ELF-1 (cell line): ENCODE data around the gene PSMC6.

Experiments
- DNase-seq: peaks from one replicate; pipeline ENCODE4 v3.0.0-alpha.2; 2016; ENCODE audit warnings: low read depth, low spot score

PSMC6 gene

GRCh38 chr14:52706724-52707706, at the start of gene PSMC6:
Gene PSMC6, plus strand, starts transcription at chr14:52707200. Its CDS starts 20 bp downstream, at chr14:52707220.
- DNase-seq = peak; percentile 90

GRCh38 chr14:52660325-52660724, 46.7 kb upstream of the PSMC6 start:
- no peak for DNase-seq

GRCh38 chr14:52660832-52661231, 46.2 kb upstream of the PSMC6 start:
- no peak for DNase-seq

DNA sequence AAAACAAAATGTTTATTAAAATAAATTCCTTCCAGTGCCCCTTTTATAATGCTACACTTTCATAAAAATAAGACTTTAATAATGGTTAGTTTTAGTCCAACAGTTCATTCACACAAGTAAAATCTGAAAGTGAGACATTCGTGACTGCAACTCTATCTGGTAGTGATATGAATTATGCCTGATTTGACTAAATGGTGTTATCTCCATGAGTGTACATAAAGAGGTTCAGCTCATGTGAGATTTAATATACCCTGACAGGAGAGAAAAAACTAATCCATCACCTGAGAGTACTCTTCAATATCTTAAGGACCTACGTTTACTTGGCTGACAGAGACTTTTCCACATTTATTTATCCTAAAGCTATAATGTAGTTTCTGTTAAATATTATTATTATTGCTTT, 45.7 kb upstream of the PSMC6 start:
- DNase-seq = no peak

GRCh38 chr14:52663850-52664249, 43.1 kb upstream of the PSMC6 start:
- DNase-seq = no peak

DNA sequence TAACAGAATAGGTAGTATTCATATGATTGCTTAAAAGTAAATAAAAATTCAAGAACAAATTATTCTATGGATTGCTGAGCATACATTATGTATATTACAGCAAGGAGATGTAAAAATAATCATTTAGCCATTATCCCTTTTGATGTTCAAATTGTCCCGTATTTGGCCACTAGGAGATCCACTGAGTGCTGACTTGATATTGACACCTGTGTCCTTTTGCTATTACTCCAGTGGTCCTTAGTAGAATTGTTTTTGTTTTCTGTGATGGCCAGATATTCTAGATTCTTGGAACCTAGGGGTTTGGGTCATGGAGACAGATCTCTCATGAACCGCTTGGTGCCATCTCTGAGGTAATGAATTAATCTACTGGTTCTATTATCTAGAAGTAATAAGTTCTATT, 28.4 kb upstream of the PSMC6 start:
- no peak for DNase-seq

- no peak for DNase-seq
Measured at GRCh38 chr14:52683985-52684520, 22.9 kb upstream of the PSMC6 start.

- DNase-seq = no peak
Measured at GRCh38 chr14:52686176-52686575, 20.8 kb upstream of the PSMC6 start.

DNA sequence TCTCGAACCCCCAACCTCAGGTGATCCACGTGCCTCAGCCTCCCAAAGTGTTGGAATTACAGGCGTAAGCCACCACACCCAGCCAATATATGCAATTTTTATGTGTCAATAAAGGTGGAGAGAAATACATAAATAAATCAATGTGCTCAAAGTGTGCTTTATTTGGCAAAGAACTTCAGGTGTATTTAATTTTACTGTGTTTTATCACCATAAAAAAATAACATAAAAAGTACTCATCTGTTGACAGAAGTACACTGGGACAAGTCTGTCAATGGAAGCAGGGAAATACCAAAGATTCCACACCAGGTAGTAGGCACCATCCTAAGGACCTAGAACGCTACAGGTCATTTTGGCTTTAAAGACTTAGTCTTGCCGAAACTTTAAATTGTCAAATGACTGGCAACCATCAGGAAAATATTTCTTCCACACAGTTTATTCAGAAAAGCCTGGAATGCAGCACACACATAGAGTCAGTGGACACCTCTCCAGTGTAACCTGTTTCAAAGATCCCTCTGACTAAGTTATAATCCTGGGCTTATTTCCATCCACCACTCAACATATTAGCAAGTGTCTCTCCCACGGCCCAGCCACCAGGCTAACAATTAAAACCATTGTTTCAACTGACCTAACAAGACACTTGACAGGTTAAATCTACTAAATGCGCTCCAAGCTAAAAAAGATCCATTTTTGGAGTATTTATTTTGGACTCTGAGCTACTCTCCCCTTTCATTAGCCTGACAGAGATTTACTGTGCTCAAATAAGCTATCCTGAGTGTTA, 15.8 kb upstream of the PSMC6 start:
- no peak for DNase-seq

GRCh38 chr14:52692248-52692962, 14.6 kb upstream of the PSMC6 start:
- DNase-seq = no peak

DNA sequence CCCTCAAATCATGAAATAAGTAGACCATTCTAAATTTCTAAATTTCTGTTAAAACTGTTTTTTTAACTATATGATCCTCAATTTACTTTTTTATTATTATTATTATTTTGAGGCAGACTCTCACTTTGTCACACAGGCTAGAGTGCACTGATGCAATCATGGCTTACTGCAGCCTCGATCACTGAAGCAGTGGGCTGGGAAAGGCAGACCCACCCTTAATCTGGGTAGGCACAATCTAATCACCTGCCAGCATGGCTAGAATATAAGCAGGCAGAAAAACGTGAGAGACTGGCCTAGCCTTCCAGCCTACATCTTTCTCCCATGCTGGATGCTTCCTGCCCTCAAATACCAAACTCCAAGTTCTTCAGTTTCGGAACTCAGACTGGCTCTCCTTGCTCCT, 14.0 kb upstream of the PSMC6 start:
- no peak for DNase-seq

GRCh38 chr14:52693532-52693931, 13.5 kb upstream of the PSMC6 start:
- DNase-seq = no peak

GRCh38 chr14:52694761-52695480, 12.1 kb upstream of the PSMC6 start:
- peak; percentile 62 for DNase-seq

DNA sequence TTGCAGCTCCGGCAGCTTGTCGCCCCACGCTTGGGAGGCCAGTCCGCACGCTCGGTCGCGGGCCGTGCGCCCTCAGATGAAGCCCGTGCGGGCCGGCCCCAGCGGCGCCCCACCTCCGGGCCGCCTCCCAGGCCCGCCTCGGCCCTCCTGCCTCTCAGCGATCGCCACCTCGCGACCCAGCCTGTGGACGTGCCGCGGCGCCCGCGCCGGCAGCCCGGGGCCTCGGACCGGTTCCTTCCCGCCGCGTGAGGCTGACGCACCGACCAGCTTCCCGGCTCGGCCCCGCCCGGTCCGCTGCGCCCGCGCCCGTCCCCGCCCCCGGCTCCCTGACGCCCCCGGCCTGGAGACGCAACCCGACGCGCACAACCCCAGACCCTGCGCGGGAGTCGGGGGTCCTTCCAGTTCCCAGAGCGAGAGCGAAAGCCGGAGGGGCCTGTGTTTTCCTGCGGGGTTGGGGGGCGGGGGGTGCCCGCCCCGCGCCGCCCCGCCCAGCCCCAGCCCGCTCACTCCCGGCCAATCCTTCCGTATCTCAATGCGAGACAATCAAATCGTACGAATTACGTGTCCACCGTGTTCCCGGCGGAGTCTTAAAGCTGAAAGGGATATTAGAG, 11.4 kb upstream of the PSMC6 start, which contains the start of gene ERO1A:
Gene ERO1A (minus strand): TSS at position 78 of the 611 bp plus-strand sequence. CDS start 77 bp downstream, at position 1.
- DNase-seq = peak; percentile 60

GRCh38 chr14:52700701-52701172, 6.3 kb upstream of the PSMC6 start:
- no peak for DNase-seq

DNA sequence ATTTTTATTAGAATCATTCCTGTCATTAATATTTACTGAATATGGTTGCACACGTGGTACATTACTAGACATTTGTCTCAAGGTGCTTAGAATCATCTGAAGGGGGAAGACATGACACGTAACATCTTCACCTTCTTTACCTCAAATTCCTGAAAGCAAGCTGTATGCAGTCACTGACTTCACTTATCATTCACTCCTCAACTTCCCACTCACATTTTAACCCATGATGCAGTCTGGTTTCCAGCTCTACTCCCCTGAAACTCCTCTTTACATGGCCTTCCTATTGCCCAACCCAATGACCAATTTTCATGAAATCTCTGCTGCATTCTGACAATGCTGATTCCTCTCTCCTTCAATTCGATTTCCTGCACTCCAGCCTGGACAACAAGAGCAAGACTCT, 5.8 kb upstream of the PSMC6 start:
- no peak for DNase-seq

- no peak for DNase-seq
Measured at GRCh38 chr14:52703225-52703624, 3.8 kb upstream of the PSMC6 start.

- no peak for DNase-seq
Measured at GRCh38 chr14:52703664-52704063, 3.3 kb upstream of the PSMC6 start.

- DNase-seq = no peak
Measured at GRCh38 chr14:52706286-52706685, 714 bp upstream of the PSMC6 start.

DNA sequence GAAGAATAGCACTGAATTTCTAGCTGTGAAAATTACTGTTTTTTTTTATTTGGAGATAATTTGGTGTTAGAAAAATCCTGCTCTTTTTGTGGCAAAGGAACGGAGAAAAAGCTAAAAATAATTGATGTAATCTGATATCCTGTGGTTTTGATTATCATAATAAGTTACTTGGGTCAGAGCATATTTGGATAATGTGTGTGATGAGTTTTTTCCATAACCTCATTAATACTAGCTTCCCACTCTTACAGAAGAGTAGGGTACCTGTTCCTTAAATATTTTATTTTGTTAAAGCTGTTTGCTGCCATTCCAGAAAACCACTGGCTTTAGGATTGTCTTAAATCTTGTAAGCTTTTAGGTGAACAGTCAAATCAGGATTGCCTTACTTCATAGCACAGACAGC, 4.7 kb downstream of the PSMC6 start:
- DNase-seq = no peak
